Activated CD4-positive, alpha-beta T cell treated with anti-CD3 and anti-CD28 coated beads for 48 hours (primary cell): ENCODE data around the gene KRTAP23-1.
A peak's percentile ranks its signal among the peaks of the same experiment; 100 is the strongest.

Experiments used
- DNase-seq: peaks from one replicate; pipeline ENCODE4 v3.0.0-alpha.2; 2020

Gene KRTAP23-1, protein sequence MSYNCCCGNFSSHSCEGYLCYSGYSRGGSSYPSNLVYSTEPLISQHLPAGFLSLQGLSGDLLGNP

DNA sequence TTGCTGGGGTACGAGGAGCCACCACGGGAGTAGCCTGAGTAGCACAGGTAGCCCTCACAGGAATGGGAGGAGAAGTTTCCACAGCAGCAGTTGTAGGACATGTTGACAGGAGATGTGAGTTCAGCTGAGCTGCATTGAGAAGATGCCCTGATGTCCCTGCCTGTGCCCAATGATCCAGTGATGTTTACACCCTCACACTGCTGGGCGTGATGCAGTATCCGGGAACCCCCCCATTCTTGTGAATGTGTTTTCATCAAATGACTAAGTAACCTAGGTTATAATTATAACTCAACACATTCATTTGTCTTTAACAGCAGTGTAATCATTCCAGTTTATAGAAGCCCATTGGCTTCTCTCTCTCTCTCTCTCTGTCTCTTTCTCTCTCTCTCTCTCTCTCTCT, at the start of gene KRTAP23-1:
Gene KRTAP23-1, minus strand, starts transcription at position 101 of the 400 bp plus-strand sequence. Its CDS starts 0 bp downstream, at position 101.
- no peak for DNase-seq

DNA sequence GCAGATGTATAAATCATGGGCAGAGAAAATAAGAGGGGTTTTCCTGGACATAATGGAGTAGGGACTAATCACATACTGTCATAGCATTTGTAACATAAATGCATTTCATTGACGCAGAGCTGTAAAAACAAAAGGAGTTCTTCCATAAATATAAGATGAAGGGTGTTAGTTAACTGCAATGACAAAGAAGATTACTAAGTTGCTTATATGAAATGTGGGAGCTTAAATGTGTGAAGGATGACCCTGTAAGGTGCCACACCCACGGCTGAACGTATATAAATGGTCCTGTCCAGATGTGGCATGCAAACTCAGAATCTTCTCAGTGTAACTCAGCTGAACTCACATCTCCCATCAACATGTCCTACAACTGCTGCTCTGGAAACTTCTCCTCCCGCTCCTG, 47.3 kb upstream of the KRTAP23-1 start, which contains the start of gene KRTAP13-1:
Gene KRTAP13-1, plus strand, starts transcription at position 301 of the 400 bp plus-strand sequence. Its CDS starts 56 bp downstream, at position 357.
- no peak for DNase-seq

DNA sequence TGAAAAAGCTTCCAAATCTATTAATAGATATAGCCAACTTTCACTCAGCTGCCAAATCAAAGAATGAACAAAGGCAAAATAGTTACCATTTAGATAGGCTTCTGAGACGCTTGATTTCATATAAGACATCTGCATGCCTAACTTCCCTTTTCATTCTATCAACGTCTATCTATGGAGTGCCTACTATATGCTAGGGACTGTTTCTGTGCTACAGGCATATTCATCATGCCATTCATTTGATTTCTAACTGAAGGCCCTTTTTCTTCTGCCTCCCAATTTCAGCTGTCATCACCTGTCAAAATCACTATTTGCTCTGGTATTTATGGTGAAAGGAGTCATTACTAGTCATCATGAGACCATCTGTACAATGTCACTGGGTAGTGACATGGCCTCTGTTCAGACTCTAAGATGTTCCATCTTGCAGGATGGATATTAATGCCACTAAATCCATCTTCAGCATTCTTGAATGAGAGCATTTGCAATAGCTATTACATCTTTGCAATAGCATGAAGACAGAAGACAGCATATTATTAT, 43.2 kb upstream of the KRTAP23-1 start:
- DNase-seq: no peak

DNA sequence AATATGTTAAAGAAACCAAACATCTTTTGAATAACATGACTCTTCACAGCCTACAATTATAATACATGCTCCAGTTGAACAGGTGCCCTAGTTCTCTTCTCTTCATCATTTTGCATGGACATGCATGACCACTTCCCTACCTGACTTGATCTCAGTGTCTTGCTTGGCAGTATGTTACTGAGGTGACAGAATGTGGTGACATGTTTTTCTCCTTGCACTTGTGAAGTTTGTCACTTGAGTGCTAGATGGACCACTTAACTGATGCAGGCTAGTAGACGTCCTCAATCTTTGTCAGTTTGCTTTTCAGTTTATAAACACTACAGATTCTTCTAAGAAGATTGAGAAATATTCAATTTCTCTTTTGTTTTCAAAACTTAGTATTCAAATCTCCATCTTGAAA, 33.8 kb upstream of the KRTAP23-1 start:
- DNase-seq: no peak

DNA sequence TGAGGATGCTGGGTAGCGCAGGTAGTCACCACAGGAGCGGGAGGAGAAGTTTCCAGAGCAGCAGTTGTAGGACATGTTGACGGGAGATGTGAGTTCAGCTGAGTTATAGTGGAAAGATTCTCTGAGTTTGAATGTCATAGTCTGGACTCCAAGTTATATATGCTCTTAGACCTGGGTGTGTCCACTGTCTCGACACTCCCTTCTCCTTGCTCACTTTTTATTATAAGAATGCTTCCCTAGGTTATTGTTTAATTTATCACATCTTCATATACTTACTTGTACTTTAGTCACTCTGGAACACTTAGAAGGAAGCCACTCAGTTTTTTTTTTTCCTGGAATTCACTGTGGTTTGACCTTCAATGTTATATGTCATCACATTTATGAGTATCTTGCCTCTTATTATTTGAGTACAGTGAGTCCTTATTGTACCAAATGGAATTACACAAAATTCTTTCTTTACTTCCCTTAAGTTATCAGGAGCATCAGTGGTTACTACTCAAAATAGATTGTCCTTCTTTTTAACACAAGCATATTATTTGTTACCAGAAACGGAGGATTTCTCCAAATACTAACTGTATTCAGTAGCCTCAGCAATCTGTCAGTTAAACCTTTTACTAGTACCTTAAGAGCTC, 23.8 kb upstream of the KRTAP23-1 start, which contains the start of gene KRTAP13-2:
Gene KRTAP13-2, minus strand, starts transcription at position 133 of the 632 bp plus-strand sequence. Its CDS starts 58 bp downstream, at position 75.
- no peak for DNase-seq

DNA sequence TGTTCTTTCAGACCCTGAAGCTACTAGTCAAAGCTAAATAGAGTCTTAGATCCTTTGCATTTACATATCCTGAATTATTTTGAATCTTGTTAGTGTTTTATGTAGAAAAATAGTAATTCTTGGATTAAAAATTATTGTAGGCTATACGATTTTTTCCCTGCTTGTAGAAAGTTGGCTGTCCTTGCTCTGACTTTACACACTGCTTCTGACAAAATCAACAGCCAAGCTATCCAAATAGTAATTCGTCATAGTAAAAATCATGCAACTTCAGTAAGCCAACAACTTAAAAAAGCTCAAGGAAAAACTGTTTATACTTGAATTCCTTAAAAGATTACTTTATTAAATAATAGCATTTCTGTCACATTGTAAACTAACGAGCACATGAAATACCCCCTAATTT, 7.5 kb upstream of the KRTAP23-1 start:
- no peak for DNase-seq

DNA sequence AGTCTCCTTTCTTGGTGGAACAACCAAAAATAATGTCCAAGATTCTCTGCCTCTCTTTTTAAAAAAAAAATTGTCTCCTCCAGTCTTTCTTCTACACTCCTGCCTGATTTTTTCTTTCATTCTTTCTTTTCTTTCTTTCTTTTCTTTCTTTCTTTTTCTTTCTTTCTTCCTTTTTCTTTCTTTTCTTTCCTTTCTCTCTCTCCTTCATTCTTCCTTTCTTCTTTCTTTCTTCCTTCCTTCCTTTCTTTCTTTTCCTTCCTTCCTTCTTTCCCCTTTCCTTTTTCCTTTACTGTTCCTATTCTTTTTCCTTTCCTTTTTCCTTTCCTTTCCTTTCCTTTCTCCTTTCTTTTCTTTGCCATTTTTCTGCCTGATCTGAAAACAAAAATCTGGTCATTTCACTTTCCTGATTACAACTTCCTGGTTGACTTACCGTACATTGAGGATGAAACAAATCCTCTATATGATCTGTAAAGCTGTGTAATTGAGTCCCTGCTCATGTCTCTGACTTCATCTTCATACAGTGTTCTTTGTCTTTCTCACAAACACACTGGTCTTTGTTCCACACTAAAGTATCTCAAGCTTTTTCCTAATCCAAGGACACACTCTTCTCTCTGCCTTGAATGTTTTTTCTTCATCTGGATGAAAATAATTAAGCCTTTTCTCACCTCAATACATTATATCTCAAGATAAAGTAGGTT, 6.1 kb upstream of the KRTAP23-1 start:
- no peak for DNase-seq

DNA sequence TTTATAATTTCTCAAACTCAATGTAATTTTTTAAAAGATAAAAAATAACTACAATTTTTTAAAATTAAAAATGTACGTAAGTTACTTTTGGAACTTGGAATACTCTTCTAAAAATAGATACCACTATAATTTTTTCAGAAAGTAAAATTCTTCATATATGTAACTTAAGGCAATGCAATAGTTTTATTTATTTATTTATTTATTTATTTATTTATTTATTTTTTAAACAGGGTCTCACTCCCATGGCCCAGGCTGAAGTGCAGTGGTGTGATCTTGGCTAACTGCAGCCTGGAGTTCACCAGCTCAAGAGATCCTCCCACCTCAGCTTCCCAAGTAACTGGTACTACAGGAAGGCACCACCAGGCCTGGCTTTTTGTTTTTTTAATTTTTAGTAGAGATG, 3.1 kb upstream of the KRTAP23-1 start:
- DNase-seq: no peak

DNA sequence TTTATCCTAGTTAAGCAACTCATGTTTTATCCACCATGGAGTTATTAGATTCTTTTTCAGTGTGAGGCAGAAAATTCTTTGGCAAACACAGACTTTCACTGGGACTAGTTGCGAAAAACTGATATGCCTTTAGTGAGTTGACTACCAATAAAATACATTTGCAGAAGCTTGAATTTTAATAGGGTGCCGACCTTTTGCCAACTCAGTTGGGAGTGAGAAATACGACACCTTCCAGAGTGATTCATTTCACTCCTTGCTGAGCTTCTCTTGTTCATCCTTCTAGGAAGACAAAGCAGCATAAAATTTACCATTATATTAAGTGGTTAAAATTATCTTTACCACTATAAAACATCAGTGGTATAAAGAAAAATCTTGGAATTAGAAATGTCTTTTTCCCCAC, 1.2 kb upstream of the KRTAP23-1 start:
- no peak for DNase-seq

DNA sequence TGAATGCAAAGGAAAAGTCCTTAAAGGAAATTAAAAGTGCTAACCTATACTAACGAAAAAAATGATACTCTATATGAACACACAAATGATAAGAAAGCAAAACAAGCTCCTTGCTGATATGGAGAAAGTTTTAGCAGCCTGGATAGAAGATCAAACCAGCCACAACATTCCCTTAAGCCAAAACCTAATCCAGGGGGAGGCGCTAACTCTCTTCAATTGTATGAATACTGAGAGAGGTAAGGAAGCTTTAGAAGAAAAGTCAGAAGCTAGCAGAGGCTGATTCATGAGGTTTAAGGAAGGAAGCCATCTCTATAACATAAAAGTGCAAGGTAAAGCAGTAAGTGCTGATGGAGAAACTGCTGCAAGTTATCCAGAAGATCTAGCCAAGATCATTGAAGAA, 3.4 kb downstream of the KRTAP23-1 start:
- no peak for DNase-seq

DNA sequence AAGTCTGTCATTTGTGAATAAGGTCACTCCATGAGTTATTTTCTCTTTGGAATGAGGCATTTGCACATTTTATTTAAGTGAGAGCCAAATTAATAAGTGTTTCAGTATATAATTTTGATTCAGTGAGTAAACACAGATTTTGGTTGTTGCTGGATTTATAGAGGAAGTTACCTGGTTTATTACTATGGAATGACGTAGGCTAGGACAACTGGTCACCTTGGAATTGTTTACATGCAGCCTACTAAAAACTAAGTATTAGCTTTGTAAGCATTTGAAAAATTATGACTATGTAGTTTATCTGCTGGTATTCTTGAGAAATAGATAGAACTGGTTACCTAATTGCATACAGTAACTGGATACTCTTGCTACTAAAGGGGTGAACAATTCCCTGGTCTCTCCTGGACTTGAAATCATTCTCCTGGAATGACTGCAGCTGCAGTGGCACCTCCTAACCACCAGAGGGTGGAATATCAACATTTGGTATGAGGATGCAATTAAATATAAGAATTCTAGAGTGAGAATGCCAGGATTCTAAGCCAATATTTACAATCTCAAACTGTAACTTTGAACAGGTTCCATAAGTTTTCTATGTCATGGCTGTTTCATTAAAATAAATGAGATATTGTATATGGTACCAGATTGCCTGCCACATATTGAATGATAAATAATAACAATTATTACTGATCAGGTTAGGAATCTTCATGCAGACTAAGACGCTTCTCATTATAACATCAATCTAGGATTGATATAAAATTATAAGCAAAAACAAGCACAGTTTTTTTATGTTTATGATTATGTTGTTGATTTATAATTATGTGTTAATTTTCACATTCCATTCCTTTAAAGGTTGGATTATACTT, 7.5 kb downstream of the KRTAP23-1 start:
- peak; percentile 39 for DNase-seq

DNA sequence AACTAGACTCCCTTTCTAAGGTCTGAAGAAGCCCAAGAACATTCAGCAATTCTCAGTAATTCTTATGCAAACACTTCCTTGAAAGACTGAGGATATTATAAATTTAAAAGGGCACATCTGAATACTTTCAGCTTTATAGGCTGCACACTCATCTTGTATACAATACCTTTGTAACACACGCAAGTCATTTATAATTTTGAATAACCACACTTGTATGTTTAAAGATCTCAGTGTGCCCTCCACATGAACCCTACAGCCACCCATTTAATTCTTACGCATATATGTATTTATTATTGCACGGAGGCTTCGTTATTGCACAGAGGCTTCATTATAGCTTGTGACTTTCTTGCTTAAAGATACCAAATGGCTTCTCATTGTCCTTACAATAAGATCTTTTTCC, 9.7 kb downstream of the KRTAP23-1 start:
- no peak for DNase-seq

DNA sequence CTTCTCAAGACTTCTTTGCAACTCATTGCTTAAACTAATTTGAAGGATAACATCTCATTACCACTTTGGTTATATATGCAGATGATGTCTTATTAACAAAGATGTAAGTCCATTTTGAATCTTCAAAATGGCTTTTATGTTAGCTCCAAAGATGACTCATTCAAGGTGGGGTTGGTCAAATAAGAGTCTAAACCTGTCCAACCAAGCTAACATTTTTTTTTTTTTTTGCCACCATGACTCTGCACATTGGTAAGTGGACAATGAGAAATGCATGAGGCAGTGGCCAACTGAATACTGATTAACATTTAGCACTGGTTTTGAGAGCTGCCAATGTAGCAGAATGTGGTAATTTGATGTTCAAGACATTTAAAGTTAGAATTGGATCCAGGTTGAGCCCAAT, 10.6 kb downstream of the KRTAP23-1 start:
- DNase-seq: no peak

DNA sequence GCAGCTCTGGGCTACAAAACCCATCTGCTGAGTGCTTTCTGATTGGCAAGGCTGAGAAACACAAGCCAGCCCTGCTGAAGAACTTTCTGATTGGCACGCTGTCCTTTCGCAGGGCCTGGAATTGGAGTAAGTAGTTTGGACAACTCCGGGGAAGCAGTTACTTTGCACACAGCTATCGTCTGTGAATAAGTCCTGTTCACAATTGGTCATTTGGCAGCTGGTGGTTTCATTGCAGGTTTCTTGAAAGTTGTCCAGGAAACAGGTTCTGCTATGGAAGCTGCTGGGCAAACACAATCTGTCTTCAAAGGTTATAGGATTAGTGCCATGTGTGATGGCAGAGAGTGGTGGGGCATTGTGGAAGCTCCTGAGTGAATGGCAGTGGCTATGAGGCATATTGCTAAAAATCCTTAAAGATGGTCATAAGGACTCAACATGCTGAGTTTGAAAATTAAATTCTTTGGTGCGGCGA, 11.1 kb downstream of the KRTAP23-1 start, which contains the start of gene KRTAP27-1:
Gene KRTAP27-1, minus strand, starts transcription at position 419 of the 469 bp plus-strand sequence. Its CDS starts 26 bp downstream, at position 393.
- DNase-seq: no peak

DNA sequence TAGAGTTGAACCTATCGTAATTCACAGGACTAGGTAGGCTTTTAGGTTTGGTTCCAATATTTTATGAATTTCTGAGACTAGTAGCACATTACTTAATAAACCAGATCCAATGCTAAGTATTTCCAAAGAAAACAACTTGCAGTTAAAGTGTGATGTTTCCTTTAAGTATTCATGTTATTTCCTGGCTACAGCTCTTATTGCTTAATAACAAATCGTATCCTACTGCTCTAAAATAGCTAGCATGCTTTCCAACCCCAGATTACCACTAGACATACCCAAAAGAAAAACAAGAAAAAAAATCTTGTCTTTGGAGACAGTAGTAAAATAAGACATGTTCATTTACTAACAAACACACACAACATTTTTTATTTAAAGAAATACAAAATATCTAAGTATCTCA, 11.8 kb downstream of the KRTAP23-1 start:
- no peak for DNase-seq

DNA sequence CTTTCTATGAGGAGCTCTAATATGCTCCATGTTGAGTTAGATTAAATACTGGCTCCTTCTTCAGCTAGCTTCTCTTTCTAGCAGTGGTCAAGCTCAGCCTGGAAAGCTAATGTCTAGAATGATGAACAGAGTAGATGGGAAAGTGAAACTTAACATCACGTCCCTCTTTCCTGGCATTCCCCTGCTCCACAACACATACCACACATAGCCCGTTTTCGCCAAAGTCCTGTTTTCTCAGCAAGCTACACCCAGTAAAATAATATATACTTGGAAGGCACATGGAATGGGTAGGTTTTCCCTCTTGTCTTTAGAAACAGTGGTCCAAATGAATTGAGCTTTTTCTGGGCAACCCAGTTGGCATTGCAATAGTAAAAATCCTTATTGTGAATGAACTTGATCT, 14.7 kb downstream of the KRTAP23-1 start:
- no peak for DNase-seq

DNA sequence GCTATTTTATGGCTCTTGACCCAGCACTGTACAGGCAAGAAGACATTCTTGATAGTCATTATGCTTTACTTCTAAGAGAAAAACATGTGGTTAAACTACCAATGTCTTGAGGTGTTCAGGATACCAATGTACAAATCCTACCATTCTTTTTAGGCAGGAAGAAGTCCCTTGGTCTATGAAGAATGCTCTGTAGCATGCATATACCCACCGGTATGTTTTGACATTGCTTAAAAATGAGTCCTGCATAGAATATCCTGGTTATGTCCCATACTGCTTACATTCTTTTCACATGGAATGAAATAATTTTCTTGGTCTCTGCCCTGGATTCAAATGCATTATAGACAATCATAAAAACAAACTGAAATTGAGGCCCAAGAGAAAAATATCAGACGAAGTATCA, 15.7 kb downstream of the KRTAP23-1 start:
- no peak for DNase-seq

DNA sequence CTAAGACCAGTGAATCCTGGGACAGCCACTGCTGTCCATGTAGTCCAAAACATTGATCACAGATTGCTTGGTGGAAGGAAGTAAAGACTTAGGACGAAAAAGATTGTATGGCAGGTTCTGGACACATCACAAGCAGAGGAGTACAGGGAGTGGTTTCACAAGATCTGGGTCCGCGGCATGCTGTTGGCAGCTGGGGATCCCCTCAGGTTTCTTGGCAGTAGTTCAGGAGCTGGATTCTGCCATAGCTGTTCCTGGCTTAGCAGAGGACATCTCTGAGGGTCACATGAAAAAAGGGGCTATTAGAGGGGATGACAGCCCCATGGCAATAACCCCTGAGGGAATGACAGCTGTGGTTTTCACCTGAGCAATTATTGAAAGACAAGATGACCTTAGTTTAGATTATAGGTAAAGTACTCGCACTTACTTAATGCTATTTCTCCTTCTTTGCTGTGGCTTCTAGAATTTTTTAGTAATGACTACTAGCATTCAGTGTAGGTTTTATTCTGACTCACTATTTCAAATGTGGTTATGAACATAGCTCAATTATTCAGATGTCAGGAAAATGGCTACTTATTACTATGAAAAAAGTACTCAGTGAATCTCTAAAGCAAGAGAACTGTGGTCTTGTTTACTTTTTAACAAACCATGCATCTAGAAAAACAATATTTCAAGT, 19.1 kb downstream of the KRTAP23-1 start:
- no peak for DNase-seq

DNA sequence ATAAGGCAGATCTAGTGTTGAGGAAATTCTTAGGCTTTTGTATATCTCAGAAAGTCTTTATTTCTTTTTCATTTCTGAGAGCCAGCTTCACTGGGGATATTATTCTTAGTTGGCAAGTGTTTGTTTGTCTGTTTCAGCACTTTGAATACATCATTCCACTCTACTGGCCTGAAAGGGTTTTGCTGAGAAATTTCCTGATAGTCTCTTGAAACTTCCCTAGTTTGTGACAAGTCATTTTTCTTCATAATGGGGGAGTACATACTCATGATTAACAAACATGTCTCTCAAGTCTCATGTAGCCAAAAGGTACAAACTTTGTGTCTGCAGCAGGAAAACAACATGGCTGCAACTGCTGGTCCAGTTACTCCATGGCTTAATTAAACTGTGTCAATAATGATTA, 22.0 kb downstream of the KRTAP23-1 start:
- DNase-seq: no peak

DNA sequence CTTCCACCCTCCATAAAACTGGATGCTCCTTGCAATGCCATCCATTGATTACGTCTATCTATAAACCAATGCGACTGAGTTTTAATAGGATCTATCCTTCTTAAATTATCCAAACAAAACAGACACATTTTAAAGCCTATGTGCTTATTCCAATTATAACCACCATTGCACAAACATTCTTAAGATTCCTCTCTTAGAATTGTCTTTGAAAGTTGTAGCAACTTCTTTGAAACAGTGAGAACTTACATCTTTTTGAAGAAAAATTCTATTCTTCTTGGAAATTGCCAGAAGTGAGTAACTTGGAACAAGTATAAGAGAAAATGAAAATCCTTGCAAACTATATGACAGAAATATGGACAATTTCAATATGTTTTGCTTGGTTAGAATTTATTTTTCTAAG, 28.2 kb downstream of the KRTAP23-1 start, which contains the start of gene KRTAP26-1:
Gene KRTAP26-1, minus strand, starts transcription at position 101 of the 400 bp plus-strand sequence. CDS start 280 bp downstream, outside the sequence.
- DNase-seq: no peak

DNA sequence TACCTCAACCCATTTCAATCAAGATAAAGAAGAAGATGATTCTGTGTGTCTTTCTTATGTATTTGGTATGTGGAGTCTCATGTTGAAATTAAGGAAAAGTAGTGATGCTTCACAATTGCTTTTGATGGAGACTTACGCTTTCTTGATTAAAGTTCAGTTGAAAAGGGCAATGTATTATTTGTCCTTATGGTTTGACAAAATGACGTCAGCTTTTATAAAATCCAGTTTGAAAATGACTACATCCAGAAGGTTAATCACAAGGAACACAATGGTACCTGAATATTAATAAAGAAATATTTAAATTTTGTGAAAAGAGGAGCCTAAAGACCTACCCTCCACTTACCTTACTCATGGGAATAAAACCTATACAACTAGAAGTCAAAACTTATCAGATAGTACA, 32.7 kb downstream of the KRTAP23-1 start:
- no peak for DNase-seq

DNA sequence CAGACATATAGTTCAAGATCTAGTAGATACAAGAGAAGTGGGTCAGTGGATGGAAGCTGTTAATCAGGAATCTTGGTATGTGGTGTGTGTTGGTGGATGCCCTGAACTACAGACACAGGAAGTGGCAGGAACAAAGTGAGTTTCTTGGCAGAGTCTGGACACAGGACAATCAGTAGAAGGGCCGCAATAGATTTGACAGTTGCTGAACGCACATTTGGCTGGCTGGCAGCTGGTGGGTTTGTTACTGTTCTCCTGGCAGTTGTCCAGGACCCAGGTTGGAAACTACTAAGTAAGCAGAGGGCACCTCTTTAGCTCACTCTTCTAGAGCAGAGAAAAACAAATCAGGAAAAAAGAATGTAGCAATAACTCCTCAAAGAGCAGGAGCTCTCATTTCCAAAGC, 41.5 kb downstream of the KRTAP23-1 start:
- no peak for DNase-seq
